ENCODE measurements around the gene CCP110.

Gene CCP110

GRCh38 chr16:19524616-19525384 lies 1.1 kb downstream of the CCP110 start:
- H3K36me3 ChIP-seq (ENCODE audit: control insufficient read depth in 1 of 2, insufficient read depth in 2 of 2, low read length in 2 of 2), result peaks cover 2% of the 10 kb centered on the region in 2 experiments
- no peak overlapping the region for H2AFZ ChIP-seq (ENCODE audit: insufficient read depth, low read length, poor library complexity)
- H4K91ac ChIP-seq (ENCODE audit: low read depth, low read length), result no peak overlapping the region
- peak overlapping the region; percentile 60 for H3K9ac ChIP-seq (ENCODE audit: low read length)
- no peak overlapping the region for H3K4ac ChIP-seq (ENCODE audit: low read depth, low read length)
- H4K8ac ChIP-seq (ENCODE audit: low read depth, low read length), result no peak overlapping the region
- peak overlapping the region; percentile 98 for H3K4me3 ChIP-seq (ENCODE audit: low read depth, low read length)
- H3K14ac ChIP-seq (ENCODE audit: low read length), result no peak overlapping the region
- H2AK5ac ChIP-seq (ENCODE audit: low read length), result no peak overlapping the region
- no peaks in the 10 kb centered on the region for H3K27me3 ChIP-seq (ENCODE audit: insufficient read depth, low read length)
- peaks cover 7% of the 10 kb centered on the region for H3K79me1 ChIP-seq (ENCODE audit: low read length)
- H3K79me2 ChIP-seq (ENCODE audit: control insufficient read depth, insufficient read depth, low read length, poor library complexity), result peaks cover 6% of the 10 kb centered on the region
- no peak overlapping the region for H2BK5ac ChIP-seq (ENCODE audit: low read depth, low read length, poor library complexity)
- H3K4me1 ChIP-seq (ENCODE audit: control insufficient read depth in 1 of 2, insufficient read depth in 2 of 2, low read length in 2 of 2), result peaks cover 0 to 2% of the 10 kb centered on the region in 2 experiments
- peak in 1 of 2 donors; percentile 45 for DNase-seq
- H2BK12ac ChIP-seq (ENCODE audit: low read length), result no peak overlapping the region
- no peak overlapping the region for H3K23ac ChIP-seq (ENCODE audit: low read length)
- peaks cover 2% of the 10 kb centered on the region for H3K9me3 ChIP-seq (ENCODE audit: insufficient read depth, low read depth, low read length)
- no peak overlapping the region for H3K27ac ChIP-seq (ENCODE audit: low read depth, low read length)
- WGBS (ENCODE audit: extremely low coverage, insufficient coverage, insufficient read length), result no CpG with 5 or more reads among the region's 19 CpGs
- peak overlapping the region; percentile 71 for H3K4me2 ChIP-seq (ENCODE audit: low read length)
- H3K18ac ChIP-seq (ENCODE audit: low read length), result no peak overlapping the region
- no peak overlapping the region for H4K12ac ChIP-seq (ENCODE audit: low read depth, low read length)
- H2BK120ac ChIP-seq (ENCODE audit: insufficient read depth, low read length, poor library complexity), result no peak overlapping the region

- no peak overlapping the region for H4K8ac ChIP-seq (ENCODE audit: low read depth, low read length)
- peaks cover 0 to 2% of the 10 kb centered on the region in 2 experiments for H3K4me1 ChIP-seq (ENCODE audit: control insufficient read depth in 1 of 2, insufficient read depth in 2 of 2, low read length in 2 of 2)
- H2AFZ ChIP-seq (ENCODE audit: insufficient read depth, low read length, poor library complexity), result no peak overlapping the region
- H3K79me1 ChIP-seq (ENCODE audit: low read length), result peaks cover 7% of the 10 kb centered on the region
- no peak overlapping the region for H2AK5ac ChIP-seq (ENCODE audit: low read length)
- H3K79me2 ChIP-seq (ENCODE audit: control insufficient read depth, insufficient read depth, low read length, poor library complexity), result peaks cover 6% of the 10 kb centered on the region
- no peak overlapping the region for H3K27ac ChIP-seq (ENCODE audit: low read depth, low read length)
- DNase-seq, result peak in 1 of 2 donors; percentile 23
- peak overlapping the region; percentile 71 for H3K4me2 ChIP-seq (ENCODE audit: low read length)
- no peak overlapping the region for H2BK12ac ChIP-seq (ENCODE audit: low read length)
- peaks cover 2% of the 10 kb centered on the region for H3K9me3 ChIP-seq (ENCODE audit: insufficient read depth, low read depth, low read length)
- WGBS (ENCODE audit: extremely low coverage, insufficient coverage, insufficient read length), result no CpG with 5 or more reads among the region's 2 CpGs
- H2BK5ac ChIP-seq (ENCODE audit: low read depth, low read length, poor library complexity), result no peak overlapping the region
- H3K18ac ChIP-seq (ENCODE audit: low read length), result no peak overlapping the region
- H3K36me3 ChIP-seq (ENCODE audit: control insufficient read depth in 1 of 2, insufficient read depth in 2 of 2, low read length in 2 of 2), result peaks cover 2% of the 10 kb centered on the region in 2 experiments
- no peaks in the 10 kb centered on the region for H3K27me3 ChIP-seq (ENCODE audit: insufficient read depth, low read length)
- H3K4me3 ChIP-seq (ENCODE audit: low read depth, low read length), result no peak overlapping the region
- no peak overlapping the region for H4K12ac ChIP-seq (ENCODE audit: low read depth, low read length)
- H2BK120ac ChIP-seq (ENCODE audit: insufficient read depth, low read length, poor library complexity), result no peak overlapping the region
- H3K4ac ChIP-seq (ENCODE audit: low read depth, low read length), result no peak overlapping the region
- no peak overlapping the region for H3K23ac ChIP-seq (ENCODE audit: low read length)
- no peak overlapping the region for H4K91ac ChIP-seq (ENCODE audit: low read depth, low read length)
- no peak overlapping the region for H3K14ac ChIP-seq (ENCODE audit: low read length)
- H3K9ac ChIP-seq (ENCODE audit: low read length), result no peak overlapping the region
Observed at GRCh38 chr16:19525385-19525723, 1.6 kb downstream of the CCP110 start.

- H2BK12ac ChIP-seq (ENCODE audit: low read length), result no peak overlapping the region
Observed at GRCh38 chr16:19527161-19527560, 3.4 kb downstream of the CCP110 start.

GRCh38 chr16:19528666-19529065 lies 4.9 kb downstream of the CCP110 start:
- Histone ChIP-seq H3K36me3 (ENCODE audit: control insufficient read depth in 1 of 2, insufficient read depth in 2 of 2, low read length in 2 of 2) (peaks cover 2% of the 10 kb centered on the region in 2 experiments), H3K79me1 (ENCODE audit: low read length) (no peaks in the 10 kb centered on the region), H4K91ac (ENCODE audit: low read depth, low read length) (no peak overlapping the region), H2BK5ac (ENCODE audit: low read depth, low read length, poor library complexity) (no peak overlapping the region), H3K9ac (ENCODE audit: low read length) (no peak overlapping the region), H4K8ac (ENCODE audit: low read depth, low read length) (no peak overlapping the region), H3K18ac (ENCODE audit: low read length) (no peak overlapping the region), H2BK120ac (ENCODE audit: insufficient read depth, low read length, poor library complexity) (no peak overlapping the region), H3K4me1 (ENCODE audit: control insufficient read depth in 1 of 2, insufficient read depth in 2 of 2, low read length in 2 of 2) (peaks cover 0 to 2% of the 10 kb centered on the region in 2 experiments), H3K9me3 (ENCODE audit: insufficient read depth, low read depth, low read length) (peaks cover 2% of the 10 kb centered on the region), H4K12ac (ENCODE audit: low read depth, low read length) (no peak overlapping the region), H3K79me2 (ENCODE audit: control insufficient read depth, insufficient read depth, low read length, poor library complexity) (peaks cover 2% of the 10 kb centered on the region), H3K27ac (ENCODE audit: low read depth, low read length) (no peak overlapping the region), H3K4me3 (ENCODE audit: low read depth, low read length) (no peak overlapping the region), H2AFZ (ENCODE audit: insufficient read depth, low read length, poor library complexity) (no peak overlapping the region), H3K14ac (ENCODE audit: low read length) (no peak overlapping the region), H3K27me3 (ENCODE audit: insufficient read depth, low read length) (no peaks in the 10 kb centered on the region), H3K4me2 (ENCODE audit: low read length) (no peak overlapping the region), H2AK5ac (ENCODE audit: low read length) (no peak overlapping the region), H3K4ac (ENCODE audit: low read depth, low read length) (no peak overlapping the region), H3K23ac (ENCODE audit: low read length) (no peak overlapping the region), H2BK12ac (ENCODE audit: low read length) (no peak overlapping the region)
- WGBS (ENCODE audit: extremely low coverage, insufficient coverage, insufficient read length), result no CpG with 5 or more reads among the region's 3 CpGs
- no peak for DNase-seq

More at GRCh38 chr16:19527161-19527560, 3.4 kb downstream of the CCP110 start:
- Histone ChIP-seq H3K4me1 (ENCODE audit: control insufficient read depth in 1 of 2, insufficient read depth in 2 of 2, low read length in 2 of 2) (peaks cover 0 to 2% of the 10 kb centered on the region in 2 experiments), H3K4me2 (ENCODE audit: low read length) (no peak overlapping the region), H4K8ac (ENCODE audit: low read depth, low read length) (no peak overlapping the region), H3K14ac (ENCODE audit: low read length) (no peak overlapping the region), H2BK5ac (ENCODE audit: low read depth, low read length, poor library complexity) (no peak overlapping the region), H3K79me1 (ENCODE audit: low read length) (no peaks in the 10 kb centered on the region), H3K23ac (ENCODE audit: low read length) (no peak overlapping the region), H2AK5ac (ENCODE audit: low read length) (no peak overlapping the region), H3K27me3 (ENCODE audit: insufficient read depth, low read length) (no peaks in the 10 kb centered on the region), H3K18ac (ENCODE audit: low read length) (no peak overlapping the region), H3K27ac (ENCODE audit: low read depth, low read length) (no peak overlapping the region), H3K36me3 (ENCODE audit: control insufficient read depth in 1 of 2, insufficient read depth in 2 of 2, low read length in 2 of 2) (peaks cover 2% of the 10 kb centered on the region in 2 experiments), H3K9me3 (ENCODE audit: insufficient read depth, low read depth, low read length) (peaks cover 2% of the 10 kb centered on the region), H2AFZ (ENCODE audit: insufficient read depth, low read length, poor library complexity) (no peak overlapping the region), H3K4ac (ENCODE audit: low read depth, low read length) (no peak overlapping the region), H4K91ac (ENCODE audit: low read depth, low read length) (no peak overlapping the region), H3K79me2 (ENCODE audit: control insufficient read depth, insufficient read depth, low read length, poor library complexity) (peaks cover 2% of the 10 kb centered on the region), H2BK120ac (ENCODE audit: insufficient read depth, low read length, poor library complexity) (no peak overlapping the region), H3K9ac (ENCODE audit: low read length) (no peak overlapping the region), H4K12ac (ENCODE audit: low read depth, low read length) (no peak overlapping the region), H3K4me3 (ENCODE audit: low read depth, low read length) (no peak overlapping the region)
- WGBS (ENCODE audit: extremely low coverage, insufficient coverage, insufficient read length), result no CpG with 5 or more reads among the region's 1 CpG
- no peak for DNase-seq
